Measurements from ENCODE around the gene TOMT. TPM values are rescaled to one million over a fixed set of nuclear protein-coding genes. Genes with fewer than 3 reads are reported as not detected.
A peak's percentile ranks its signal among the peaks of the same experiment; 100 is the strongest.

Gene TOMT
- total RNA-seq, 2 experiments from 2014 or later, result not detected

DNA sequence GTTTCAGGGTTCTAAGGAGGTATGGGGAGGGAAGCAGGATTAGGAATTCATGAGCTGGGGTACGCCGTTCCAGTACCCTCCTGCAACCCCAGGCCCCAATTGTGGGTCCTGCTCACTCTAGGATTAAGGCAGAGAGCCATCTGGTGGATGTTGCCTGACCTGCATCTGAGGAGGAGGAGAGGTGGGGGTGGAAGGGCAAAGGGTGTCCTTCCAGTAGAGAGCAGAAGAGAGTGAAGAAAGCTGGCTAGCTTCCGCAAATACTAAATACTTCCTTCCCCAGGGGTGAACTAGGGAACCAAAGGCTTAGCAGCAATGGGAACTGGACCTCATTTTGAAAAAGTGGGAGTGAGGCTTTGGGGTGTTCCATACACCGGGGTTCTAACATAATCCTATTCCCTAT is 14.4 kb upstream of the TOMT start:
- H3K4me3 ChIP-seq (ENCODE audit: low read depth, low read length, poor library complexity, severe bottlenecking), result no peak overlapping the region
- no peaks in the 10 kb centered on the region for H3K9me2 ChIP-seq (ENCODE audit: insufficient read depth, low read length)
- H3K9me3 ChIP-seq (ENCODE audit: low read length), result no peaks in the 10 kb centered on the region
- no peaks in the 10 kb centered on the region for H3K79me2 ChIP-seq (ENCODE audit: insufficient read depth, low read depth, low read length)
- POLR2A ChIA-PET, result interaction anchor here (1.0 to 1.6 kb wide), 3 partner anchors 10 to 66 kb away, joined by 3 to 5 read pairs (median 3); no protein-coding TSS in a partner anchor
- no peak overlapping the region for H3K27ac ChIP-seq (ENCODE audit: low read depth, low read length, poor library complexity, severe bottlenecking)
- H3K4me2 ChIP-seq (ENCODE audit: low read length), result peak overlapping the region; percentile 17; the same call in 1 of the 2 replicates
- no peak overlapping the region for H2AFZ ChIP-seq (ENCODE audit: low read length)
- DNase-seq (ENCODE audit: low spot score), result peak; percentile 83
- BruUV-seq (replicated peaks), result no TSS peak
- H3K36me3 ChIP-seq (ENCODE audit: insufficient read depth, low read length), result peaks cover 21% of the 10 kb centered on the region; the same call in 1 of the 2 replicates
- intact Hi-C loops (cut with micrococcal nuclease; ENCODE audit: unreplicated experiment), result loop anchor here (1.0 to 2.0 kb wide), 2 partner anchors 66 to 114 kb away; no protein-coding TSS in a partner anchor
- TF ChIP-seq EZH2phosphoT487 (IDR thresholded peaks at IDR 0.05; ENCODE audit: borderline replicate concordance, low read depth, low read length) (no peak), CTCF (conservative IDR thresholded peaks at IDR 0.05; ENCODE audit: low read length) (peak; percentile 95)
- CTCF ChIA-PET (ENCODE audit: unreplicated experiment), result interaction anchor here (0.6 to 1.9 kb wide), 6 partner anchors 10 to 69 kb away, joined by 3 to 22 read pairs (median 5); partner anchors contain the start of genes LAMTOR1 and LRRC51
- peaks cover 6% of the 10 kb centered on the region for H3K4me1 ChIP-seq (ENCODE audit: insufficient read depth, low read length, poor library complexity, severe bottlenecking)
- H4K20me1 ChIP-seq (ENCODE audit: insufficient read depth, low read length), result no peaks in the 10 kb centered on the region

DNA sequence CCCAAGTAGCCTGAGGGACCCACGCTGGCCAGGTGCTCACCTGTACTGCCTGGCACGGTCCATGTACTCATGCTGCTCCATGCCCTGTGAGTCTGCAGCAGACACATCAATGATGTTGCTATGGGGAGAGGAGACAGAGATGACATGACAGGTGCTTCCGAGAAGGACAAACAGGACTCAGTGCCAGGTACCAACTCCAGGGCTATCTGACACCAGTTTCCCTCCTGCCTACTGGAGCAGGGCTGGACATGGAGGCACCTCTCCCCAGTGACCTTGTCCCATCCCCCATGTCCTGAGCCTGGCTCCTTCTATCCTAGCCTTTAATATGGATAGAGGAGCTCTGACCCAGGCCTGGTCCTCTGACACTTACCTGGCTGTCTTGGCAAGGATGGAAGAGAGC is 7.0 kb upstream of the TOMT start:
- TF ChIP-seq CTCF (conservative IDR thresholded peaks at IDR 0.05; ENCODE audit: low read length) (no peak), EZH2phosphoT487 (IDR thresholded peaks at IDR 0.05; ENCODE audit: borderline replicate concordance, low read depth, low read length) (no peak)
- intact Hi-C loops (cut with micrococcal nuclease; ENCODE audit: unreplicated experiment), result no loop called here

DNA sequence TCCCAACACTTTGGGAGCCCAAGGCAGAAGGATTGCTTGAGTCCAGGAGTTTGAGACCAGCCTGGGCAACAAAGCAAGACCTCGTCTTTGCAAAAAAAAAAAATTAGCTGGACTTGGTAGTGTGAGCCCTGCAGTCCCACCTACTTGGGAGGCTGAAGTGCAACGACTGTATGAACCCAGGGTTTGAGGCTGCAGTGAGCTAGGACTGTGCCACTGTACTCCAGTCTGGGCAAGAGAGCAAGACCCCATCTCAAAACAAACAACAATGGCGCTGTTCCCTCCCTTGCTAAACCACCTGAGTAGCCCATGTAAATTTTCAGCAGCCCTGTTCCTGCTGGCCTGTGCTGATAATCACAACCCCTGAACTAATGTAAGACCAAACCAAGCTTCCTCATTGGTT is 5.7 kb upstream of the TOMT start:
- Histone ChIP-seq H4K20me1 (ENCODE audit: insufficient read depth, low read length) (no peaks in the 10 kb centered on the region), H3K27ac (ENCODE audit: low read depth, low read length, poor library complexity, severe bottlenecking) (no peak overlapping the region), H3K4me1 (ENCODE audit: insufficient read depth, low read length, poor library complexity, severe bottlenecking) (peaks cover 25% of the 10 kb centered on the region), H3K4me2 (ENCODE audit: low read length) (peak overlapping the region; percentile 80; the same call in 1 of the 2 replicates), H3K9me2 (ENCODE audit: insufficient read depth, low read length) (no peaks in the 10 kb centered on the region), H3K36me3 (ENCODE audit: insufficient read depth, low read length) (peaks cover 55% of the 10 kb centered on the region), H2AFZ (ENCODE audit: low read length) (no peak overlapping the region), H3K79me2 (ENCODE audit: insufficient read depth, low read depth, low read length) (peaks cover 27% of the 10 kb centered on the region), H3K9me3 (ENCODE audit: low read length) (no peaks in the 10 kb centered on the region), H3K4me3 (ENCODE audit: low read depth, low read length, poor library complexity, severe bottlenecking) (no peak overlapping the region)
- TF ChIP-seq CTCF (conservative IDR thresholded peaks at IDR 0.05; ENCODE audit: low read length), result no peak
- TF ChIP-seq EZH2phosphoT487 (IDR thresholded peaks at IDR 0.05; ENCODE audit: borderline replicate concordance, low read depth, low read length), result no peak
- BruUV-seq (replicated peaks), result no TSS peak
- no peak for DNase-seq (ENCODE audit: low spot score)
- CTCF ChIA-PET (ENCODE audit: unreplicated experiment), result no interaction called here
- POLR2A ChIA-PET, result interaction anchor here (0.5 to 1.2 kb wide), 3 partner anchors 18 to 25 kb away, joined by 3 to 6 read pairs (median 5); no protein-coding TSS in a partner anchor
- intact Hi-C loops (cut with micrococcal nuclease; ENCODE audit: unreplicated experiment), result no loop called here

More for the DNA sequence above, 7.0 kb upstream of the TOMT start:
- H3K4me1 ChIP-seq (ENCODE audit: insufficient read depth, low read length, poor library complexity, severe bottlenecking), result peaks cover 22% of the 10 kb centered on the region
- no peaks in the 10 kb centered on the region for H4K20me1 ChIP-seq (ENCODE audit: insufficient read depth, low read length)
- no peak overlapping the region for H3K27ac ChIP-seq (ENCODE audit: low read depth, low read length, poor library complexity, severe bottlenecking)
- no TSS peak for BruUV-seq (replicated peaks)
- H3K4me3 ChIP-seq (ENCODE audit: low read depth, low read length, poor library complexity, severe bottlenecking), result no peak overlapping the region
- peaks cover 27% of the 10 kb centered on the region for H3K79me2 ChIP-seq (ENCODE audit: insufficient read depth, low read depth, low read length)
- POLR2A ChIA-PET, result interaction anchor here (0.8 kb wide), 1 partner anchor 13 kb away, joined by 7 read pairs; the partner anchor contains the start of gene ANAPC15
- H3K4me2 ChIP-seq (ENCODE audit: low read length), result no peak overlapping the region
- CTCF ChIA-PET (ENCODE audit: unreplicated experiment), result no interaction called here
- no peaks in the 10 kb centered on the region for H3K9me3 ChIP-seq (ENCODE audit: low read length)
- no peak for DNase-seq (ENCODE audit: low spot score)
- no peak overlapping the region for H2AFZ ChIP-seq (ENCODE audit: low read length)
- no peaks in the 10 kb centered on the region for H3K9me2 ChIP-seq (ENCODE audit: insufficient read depth, low read length)
- peaks cover 64% of the 10 kb centered on the region for H3K36me3 ChIP-seq (ENCODE audit: insufficient read depth, low read length)

All from OCI-LY7 (cell line).